Breast epithelium (tissue), 3 donors: ENCODE measurements around the gene ZNF699.

Experiments
- CTCF ChIP-seq, 3 donors: fragments of 450-650 bp; IDR thresholded peaks; one replicate each; pipeline ENCODE4 v1.5.1; 2016 to 2017; ENCODE audit warnings: antibody characterized with exemption in 3 of 3, mild to moderate bottlenecking in 3 of 3, moderate library complexity in 3 of 3
- POLR2A ChIP-seq: fragments of 450-650 bp; IDR thresholded peaks from one replicate; pipeline ENCODE4 v1.6.1; 2016; ENCODE audit warnings: antibody characterized with exemption, mild to moderate bottlenecking, moderate library complexity

GRCh38 chr19:9296336-9296735 lies 13.3 kb downstream of the ZNF699 start:
- TF ChIP-seq CTCF (IDR thresholded peaks at IDR 0.05) (no peak), POLR2A (no peak)
